ENCODE results near the gene LTBP4.
"Not testable (repeated sequence)": the region's sequence is repeated elsewhere in the genome, so short reads cannot be mapped to it uniquely, and the experiment has no call there.

Gene LTBP4, protein sequence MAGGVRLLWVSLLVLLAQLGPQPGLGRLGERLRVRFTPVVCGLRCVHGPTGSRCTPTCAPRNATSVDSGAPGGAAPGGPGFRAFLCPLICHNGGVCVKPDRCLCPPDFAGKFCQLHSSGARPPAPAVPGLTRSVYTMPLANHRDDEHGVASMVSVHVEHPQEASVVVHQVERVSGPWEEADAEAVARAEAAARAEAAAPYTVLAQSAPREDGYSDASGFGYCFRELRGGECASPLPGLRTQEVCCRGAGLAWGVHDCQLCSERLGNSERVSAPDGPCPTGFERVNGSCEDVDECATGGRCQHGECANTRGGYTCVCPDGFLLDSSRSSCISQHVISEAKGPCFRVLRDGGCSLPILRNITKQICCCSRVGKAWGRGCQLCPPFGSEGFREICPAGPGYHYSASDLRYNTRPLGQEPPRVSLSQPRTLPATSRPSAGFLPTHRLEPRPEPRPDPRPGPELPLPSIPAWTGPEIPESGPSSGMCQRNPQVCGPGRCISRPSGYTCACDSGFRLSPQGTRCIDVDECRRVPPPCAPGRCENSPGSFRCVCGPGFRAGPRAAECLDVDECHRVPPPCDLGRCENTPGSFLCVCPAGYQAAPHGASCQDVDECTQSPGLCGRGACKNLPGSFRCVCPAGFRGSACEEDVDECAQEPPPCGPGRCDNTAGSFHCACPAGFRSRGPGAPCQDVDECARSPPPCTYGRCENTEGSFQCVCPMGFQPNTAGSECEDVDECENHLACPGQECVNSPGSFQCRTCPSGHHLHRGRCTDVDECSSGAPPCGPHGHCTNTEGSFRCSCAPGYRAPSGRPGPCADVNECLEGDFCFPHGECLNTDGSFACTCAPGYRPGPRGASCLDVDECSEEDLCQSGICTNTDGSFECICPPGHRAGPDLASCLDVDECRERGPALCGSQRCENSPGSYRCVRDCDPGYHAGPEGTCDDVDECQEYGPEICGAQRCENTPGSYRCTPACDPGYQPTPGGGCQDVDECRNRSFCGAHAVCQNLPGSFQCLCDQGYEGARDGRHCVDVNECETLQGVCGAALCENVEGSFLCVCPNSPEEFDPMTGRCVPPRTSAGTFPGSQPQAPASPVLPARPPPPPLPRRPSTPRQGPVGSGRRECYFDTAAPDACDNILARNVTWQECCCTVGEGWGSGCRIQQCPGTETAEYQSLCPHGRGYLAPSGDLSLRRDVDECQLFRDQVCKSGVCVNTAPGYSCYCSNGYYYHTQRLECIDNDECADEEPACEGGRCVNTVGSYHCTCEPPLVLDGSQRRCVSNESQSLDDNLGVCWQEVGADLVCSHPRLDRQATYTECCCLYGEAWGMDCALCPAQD (N-terminal part only)

DNA sequence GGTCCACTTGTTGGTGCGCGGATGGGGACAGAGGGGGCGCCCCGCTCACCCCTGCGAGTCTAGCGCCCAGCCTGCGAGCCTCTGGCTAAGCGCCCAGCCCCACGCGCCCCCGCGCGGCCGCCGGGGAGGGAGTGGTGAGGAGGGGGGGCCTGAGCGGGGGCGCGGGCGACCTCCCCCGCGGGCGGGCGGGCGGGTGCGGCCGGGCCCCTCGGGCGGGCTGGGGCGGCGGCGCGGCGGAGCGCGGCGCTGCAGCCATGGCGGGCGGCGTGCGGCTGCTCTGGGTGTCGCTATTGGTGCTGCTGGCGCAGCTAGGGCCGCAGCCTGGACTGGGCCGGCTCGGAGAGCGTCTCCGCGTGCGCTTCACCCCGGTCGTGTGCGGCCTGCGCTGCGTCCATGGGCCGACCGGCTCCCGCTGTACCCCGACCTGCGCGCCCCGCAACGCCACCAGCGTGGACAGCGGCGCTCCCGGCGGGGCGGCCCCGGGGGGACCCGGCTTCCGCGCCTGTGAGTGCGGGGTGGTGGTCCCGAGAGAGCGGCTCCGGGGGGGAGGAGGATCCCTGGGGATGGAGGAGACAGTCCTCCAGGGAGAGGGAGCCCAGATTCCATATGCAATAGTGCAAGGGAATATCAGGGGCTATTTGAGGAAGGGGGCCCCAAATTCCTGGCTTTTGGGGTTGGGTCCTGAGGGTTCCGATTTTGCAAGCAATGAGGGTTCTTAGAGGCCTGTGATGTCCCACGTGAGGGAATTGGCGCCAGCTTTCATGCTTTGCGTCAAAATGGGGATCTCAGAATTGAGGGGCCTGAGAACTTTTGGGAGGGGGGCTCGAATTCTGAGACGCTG, at the start of gene LTBP4:
Gene LTBP4 (plus strand): TSS at position 236 of the 841 bp plus-strand sequence. CDS start 19 bp downstream, at position 255.
- DNase-seq (ENCODE audit: low spot score) = no peak

DNA sequence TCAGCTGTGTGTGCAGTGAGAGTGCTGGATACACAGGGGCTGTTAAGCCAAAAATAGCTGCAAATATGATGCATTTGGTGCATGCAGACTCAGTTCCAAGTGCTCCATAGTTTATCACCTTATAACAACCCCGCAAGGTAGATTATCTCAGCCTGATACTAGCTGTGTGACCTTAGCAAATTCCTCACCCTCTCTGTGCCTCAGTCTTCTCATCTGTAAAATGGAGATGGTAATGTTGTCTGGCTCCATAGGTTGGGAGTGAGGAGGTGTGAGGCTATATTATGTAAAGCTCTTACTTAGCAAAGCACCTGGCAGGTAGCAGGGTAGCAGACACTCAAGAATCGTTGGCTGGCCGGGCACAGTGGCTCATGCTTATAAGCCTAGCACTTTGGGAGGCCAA, 48.3 kb upstream of the LTBP4 start:
- DNase-seq (ENCODE audit: low spot score) = no peak

DNA sequence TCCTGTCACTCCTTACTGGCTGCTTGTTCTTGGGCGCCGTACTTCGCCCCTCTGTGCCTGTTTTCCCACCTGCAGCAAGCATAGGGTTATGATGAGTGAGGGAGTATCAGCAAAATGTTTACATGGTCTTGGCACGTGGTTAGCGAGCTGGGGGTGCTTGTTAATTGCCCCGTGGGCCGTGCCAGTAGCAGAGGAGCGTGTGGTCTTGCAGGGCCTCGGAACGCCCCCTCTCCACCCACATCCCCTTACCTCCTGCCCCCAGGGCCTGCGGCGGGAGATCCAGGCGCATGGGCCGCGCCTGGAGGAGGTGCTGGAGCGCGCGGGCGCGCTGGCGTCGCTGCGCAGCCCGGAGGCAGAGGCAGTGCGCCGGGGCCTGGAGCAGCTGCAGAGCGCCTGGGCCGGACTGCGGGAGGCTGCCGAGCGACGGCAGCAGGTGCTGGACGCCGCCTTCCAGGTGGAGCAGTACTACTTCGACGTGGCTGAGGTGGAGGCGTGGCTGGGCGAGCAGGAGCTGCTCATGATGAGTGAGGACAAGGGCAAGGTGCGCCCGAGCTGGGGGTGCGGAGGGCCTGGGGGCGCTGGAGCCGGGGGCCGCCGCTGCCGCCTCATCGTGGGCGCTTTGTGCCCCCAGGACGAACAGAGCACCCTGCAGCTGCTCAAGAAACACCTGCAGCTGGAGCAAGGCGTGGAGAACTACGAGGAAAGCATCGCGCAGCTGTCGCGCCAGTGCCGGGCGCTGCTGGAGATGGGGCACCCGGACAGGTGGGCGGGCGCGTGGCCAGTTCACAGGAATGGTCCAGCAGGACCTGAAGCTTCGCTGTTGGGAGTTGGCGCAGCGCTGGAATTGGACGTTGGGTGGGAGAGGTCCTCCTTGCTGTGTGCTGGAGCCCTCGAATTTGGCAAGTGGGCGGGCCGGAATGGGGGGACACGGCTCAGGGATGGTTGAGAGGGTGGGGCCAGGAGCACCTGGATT, 47.0 kb upstream of the LTBP4 start:
- no peak for DNase-seq (ENCODE audit: low spot score)

DNA sequence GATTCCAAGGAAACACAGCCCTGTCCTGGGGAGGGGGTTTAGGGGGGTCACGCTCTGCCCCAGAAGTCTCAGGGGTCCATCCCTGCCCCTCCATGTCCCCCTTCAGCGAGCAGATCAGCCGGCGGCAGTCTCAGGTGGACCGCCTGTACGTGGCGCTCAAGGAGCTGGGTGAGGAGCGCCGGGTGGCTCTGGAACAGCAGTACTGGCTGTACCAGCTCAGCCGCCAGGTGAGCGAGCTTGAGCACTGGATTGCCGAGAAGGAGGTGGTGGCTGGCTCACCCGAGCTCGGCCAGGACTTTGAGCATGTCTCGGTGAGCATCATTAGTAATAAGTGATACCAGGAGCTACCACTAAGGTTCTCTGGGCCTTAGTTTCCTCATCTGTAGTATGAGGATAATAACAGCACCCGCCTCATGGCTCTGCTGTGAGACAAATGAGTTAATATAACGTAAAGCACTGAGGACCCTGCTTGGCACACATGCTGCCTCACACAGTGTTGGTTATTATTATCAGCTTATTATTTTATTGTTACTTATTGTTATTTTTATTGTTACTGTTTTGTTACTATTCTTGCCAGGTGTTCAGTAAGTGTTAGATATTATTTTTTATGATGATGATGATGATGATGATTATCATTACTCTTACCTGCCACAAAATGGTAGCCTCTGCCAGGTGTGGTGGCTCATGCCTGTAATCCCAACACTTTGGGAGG, 45.0 kb upstream of the LTBP4 start:
- no peak for DNase-seq (ENCODE audit: low spot score)

DNA sequence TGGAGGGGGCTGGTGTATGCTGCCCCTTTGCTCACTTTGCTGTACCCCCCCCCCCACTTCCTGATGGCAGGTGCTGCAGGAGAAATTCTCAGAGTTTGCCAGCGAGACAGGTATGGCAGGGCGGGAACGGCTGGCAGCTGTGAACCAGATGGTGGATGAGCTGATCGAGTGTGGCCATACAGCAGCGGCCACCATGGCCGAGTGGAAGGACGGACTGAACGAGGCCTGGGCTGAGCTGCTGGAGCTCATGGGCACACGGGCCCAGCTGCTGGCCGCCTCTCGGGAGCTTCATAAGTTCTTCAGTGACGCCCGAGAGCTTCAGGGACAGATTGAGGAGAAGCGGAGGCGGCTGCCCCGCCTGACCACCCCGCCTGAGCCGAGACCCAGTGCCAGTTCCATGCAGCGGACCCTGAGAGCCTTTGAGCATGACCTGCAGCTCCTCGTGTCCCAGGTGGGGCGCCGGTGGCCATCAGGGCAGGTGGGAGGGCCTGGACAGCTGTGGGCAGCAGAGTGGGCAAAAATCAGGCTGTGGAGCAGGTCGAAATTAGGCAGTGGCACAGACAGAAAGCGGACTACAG, 44.1 kb upstream of the LTBP4 start:
- no peak for DNase-seq (ENCODE audit: low spot score)

DNA sequence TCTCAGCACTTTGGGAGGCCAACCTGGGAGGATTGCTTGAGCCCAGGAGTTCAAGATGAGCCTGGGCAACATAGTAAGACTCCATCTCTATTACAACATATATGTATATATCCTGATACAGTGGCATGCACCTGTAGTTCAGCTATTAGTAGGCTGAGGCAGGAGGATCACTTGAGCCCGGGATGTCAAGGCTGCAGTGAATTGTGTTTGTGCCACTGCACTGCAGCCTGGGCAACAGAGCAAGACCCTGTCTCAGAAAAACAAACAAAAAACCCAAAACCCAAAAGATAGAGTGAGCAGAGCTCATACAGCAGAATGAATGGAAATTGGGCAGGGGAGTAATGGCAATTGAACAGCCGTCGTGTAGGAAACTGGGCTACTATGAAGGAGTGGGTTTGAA, 41.8 kb upstream of the LTBP4 start:
- DNase-seq (ENCODE audit: low spot score) = no peak

DNA sequence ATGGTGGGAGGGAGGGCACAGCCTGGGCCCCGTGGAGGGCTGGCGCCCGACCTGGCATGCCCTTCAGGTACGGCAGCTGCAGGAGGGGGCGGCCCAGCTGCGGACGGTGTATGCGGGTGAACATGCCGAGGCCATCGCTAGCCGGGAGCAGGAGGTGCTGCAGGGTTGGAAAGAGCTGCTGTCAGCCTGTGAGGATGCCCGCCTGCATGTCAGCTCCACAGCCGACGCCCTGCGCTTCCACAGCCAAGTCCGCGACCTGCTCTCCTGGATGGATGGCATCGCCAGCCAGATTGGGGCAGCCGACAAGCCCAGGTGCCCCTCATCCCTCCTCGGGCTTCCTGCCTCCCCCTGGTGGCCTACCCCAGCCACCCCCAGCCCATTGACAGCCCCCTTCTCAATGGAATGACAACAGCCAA, 41.1 kb upstream of the LTBP4 start:
- no peak for DNase-seq (ENCODE audit: low spot score)

DNA sequence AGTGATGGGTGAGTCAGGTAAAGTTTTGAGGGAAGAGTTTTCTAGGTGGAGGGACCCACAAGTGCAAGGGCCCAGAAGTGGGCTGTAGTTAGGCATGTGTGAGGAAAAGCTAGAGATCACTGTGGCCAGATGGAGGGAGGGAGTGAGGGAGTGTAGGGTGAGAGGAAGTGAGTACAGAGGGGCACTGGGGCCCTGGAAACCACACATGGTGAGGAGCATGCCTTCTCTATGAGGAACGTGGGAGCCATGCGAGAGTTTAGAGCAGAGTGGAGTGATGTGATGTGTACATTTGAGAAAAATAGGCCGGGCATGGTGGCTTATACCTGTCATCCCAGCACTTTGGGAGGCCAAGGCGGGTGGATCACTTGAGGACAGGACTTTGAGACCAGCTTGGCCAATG, 39.2 kb upstream of the LTBP4 start:
- no peak for DNase-seq (ENCODE audit: low spot score)

DNA sequence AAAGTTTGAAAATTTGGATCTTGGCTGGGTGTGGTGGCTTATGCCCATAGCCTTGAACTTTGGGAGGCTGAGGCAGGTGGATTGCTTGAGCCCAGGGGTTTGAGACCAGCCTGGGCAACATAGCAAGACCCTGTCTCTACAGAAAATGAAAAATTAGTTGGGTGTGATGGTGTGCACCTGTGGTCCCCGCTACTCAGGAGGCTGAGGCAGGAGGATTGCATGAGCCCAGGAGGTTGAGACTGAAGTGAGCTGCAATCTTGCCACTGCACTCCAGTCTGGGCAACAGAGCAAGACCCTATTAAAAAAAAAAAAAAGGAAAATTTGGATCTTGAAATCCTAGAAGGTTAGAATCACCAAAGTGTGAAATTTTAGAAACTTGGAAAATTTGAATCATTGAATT, 36.6 kb upstream of the LTBP4 start:
- not testable (repeated sequence) for DNase-seq (ENCODE audit: low spot score)

DNA sequence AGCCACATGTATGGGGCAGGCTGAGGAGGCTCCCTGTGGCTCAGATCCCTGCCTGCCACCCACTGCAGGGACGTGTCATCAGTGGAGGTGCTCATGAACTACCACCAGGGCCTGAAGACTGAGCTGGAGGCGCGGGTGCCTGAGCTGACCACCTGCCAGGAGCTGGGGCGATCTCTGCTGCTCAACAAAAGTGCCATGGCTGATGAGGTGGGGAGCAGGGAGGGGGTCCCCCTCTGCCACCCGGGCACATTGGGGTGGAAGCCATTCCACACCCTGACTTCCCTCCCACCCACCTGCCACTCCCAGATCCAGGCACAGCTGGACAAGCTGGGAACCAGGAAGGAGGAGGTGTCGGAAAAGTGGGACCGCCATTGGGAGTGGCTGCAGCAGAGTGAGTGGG, 35.8 kb upstream of the LTBP4 start:
- DNase-seq (ENCODE audit: low spot score) = no peak

DNA sequence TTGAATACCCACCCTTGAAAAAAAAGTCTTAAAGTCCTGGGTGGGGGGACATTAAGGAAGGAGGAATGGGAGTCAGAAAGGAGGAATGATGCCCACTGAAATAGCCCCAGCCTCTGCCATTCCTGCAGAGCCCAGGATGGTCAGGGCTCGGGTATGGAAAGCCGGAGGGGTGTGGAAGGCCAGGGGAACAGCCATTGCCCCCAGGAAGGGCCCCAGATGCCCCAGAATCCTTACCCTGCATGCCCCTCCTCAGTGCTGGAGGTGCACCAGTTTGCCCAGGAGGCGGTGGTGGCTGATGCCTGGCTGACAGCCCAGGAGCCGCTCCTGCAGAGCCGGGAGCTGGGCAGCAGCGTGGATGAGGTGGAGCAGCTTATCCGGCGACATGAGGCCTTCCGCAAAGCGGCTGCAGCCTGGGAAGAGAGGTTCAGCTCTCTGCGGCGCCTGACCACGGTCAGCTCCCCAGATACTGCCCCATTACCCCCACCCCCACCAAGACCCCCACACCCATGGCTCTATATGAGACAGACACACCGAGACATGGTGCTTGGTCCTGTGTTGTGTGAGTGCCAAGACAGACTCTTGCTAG, 35.2 kb upstream of the LTBP4 start:
- DNase-seq (ENCODE audit: low spot score) = no peak

DNA sequence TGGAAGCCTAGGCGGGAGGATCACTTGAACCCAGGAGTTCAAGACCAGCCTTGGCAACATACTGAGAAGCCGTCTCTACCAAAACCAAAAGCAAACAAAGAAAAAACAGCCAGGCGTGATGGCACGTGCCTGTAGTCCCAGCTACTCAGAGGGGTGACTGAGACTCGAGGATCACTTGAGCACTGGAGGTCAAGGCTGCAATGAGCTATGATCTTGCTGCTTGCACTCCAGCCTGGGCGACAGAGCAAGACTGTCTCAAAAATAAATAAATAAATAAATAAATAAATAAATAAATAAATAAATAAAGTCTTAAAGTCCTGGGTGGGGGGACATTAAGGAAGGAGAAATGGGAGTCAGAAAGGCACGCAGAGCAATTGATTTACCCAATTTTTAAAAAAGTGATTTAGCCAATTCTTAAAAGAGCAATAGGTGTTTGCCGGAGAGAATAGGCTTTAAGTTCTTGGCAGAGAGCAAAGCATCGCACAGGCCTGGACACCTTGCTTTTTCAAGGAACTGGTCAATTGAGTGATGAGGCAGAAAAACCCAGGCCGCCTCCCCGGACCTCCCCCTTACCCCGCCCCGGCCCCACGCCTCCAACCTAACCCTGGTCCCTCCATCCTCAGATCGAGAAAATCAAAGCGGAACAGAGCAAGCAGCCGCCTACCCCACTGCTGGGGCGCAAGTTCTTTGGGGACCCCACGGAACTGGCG, 34.0 kb upstream of the LTBP4 start:
- DNase-seq (ENCODE audit: low spot score) = no peak

DNA sequence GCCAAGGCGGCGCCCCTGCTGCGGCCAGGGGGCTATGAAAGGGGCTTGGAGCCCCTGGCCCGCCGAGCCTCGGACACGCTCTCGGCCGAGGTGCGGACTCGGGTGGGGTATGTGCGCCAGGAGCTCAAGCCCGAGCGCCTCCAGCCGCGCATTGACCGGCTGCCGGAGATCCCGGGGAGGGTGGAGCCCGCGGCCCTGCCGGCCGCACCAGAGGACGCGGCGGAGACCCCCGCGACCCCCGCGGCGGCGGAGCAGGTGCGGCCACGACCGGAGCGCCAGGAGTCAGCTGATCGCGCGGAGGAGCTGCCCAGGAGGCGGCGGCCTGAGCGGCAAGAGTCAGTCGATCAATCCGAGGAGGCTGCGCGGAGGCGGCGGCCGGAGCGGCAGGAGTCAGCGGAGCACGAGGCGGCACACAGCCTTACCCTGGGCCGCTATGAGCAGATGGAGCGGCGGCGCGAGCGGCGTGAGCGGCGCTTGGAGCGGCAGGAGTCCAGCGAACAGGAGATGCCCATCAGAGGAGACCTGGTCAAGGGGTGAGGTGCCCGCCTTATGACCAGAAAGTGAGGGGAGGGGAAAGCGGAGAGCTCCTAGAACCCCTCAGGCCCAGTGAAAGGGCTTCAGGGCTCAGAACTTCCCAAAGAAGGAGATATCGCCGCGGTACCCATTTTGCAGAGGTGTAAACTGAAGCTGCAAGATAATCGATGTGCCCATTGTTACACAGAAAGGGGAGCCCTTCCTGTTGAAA, 33.2 kb upstream of the LTBP4 start:
- DNase-seq (ENCODE audit: low spot score) = no peak

DNA sequence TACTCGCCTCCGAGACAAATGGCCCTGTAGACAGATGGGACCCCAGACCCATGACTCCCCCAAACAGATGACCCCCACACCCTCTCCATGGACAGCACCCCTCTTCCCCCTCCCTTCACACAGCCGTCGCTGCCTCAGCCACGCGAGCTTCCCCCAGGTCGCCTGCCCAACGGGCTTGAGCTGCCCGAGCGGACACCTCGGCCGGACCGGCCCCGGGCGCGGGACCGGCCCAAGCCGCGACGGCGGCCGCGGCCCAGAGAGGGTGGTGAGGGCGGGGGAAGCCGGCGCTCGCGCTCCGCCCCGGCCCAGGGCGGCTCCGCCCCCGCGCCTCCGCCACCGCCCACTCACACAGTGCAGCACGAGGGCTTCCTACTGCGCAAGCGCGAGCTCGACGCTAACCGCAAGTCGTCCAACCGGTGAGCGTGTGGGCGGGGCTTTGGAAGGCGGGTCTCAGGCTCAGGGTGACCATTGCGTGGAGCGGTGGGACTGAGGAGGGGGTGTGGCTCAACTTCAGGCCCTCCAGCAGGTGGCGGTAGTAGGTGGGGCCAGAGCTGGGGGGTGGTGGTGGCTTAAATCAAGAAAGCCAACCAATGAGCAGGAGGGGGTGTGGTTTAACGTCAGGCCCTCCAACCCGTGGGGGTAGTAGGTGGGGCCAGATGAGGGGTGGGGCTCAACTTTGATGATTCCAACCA, 30.7 kb upstream of the LTBP4 start:
- peak; percentile 99 for DNase-seq (ENCODE audit: low spot score)

DNA sequence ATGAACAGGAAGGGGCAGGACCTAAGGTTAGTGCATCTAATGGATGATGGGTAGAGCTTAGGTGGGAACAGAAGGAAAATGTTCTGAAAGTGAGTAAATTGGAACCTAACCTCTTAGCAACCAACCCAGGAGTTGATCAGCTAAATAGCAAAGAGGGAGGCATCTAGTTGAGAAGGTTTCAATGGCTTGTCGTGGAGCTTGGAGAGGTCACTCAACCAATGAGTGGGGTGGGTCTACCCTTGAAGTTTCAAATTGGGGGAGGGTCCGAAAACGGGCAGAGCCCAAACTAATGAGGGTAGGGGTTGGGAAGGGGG, 30.2 kb upstream of the LTBP4 start:
- no peak for DNase-seq (ENCODE audit: low spot score)

DNA sequence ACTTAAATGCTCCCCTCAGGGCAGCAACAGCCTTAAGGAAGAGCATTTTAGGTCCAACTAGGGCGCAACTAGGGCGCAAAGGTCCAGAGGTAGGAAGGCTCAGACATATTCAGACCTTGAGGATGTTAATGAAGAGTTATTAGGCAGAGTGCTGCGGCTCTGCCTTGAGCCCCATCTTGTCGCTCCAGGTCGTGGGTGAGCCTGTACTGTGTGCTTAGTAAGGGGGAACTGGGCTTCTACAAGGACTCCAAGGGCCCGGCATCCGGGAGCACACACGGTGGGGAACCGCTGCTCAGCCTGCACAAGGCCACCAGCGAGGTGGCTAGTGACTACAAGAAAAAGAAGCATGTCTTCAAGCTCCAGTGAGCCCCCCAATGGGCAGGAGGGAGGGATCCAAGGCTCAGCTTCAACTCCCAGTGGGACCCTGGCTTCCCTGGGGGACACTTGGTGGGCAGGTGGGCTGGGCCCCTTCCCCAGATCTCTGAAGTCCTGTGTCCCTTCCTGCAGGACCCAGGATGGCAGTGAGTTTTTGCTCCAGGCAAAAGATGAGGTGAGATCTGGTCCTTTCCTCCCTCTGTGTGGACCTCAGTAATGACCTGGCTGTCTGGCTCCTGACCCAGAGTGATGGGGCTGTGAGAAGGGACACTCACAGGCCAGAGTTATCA, 29.2 kb upstream of the LTBP4 start:
- no peak for DNase-seq (ENCODE audit: low spot score)

Measured in pons (tissue), 1 donor.